ENCODE measurements around the gene ADAMTS12.

The ADAMTS12 gene

DNA sequence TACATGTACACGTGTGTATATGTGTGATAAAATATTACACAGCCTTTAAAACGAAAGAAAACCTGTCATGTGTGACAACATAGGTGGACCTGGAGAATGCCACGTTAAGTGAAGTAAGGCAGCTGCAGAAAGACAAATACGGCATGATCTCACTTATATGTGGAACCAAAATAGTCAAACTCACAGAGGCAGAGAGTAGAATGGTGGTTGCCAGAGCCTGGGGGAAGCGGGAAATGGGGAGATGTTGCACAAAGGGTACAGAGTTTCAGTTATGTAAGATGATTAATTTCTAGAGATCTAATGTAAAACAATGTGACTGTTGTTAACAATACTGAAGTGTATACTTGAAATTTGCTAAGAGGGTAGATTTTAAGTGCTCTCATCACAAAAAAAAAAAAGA lies 34.8 kb downstream of the ADAMTS12 start:
- TF ChIP-seq FOXP2 (optimal IDR thresholded peaks at IDR 0.05; ENCODE audit: borderline replicate concordance, extremely low read depth, extremely low read length, insufficient read depth) (no peak), TAF1 (IDR thresholded peaks at IDR 0.05; ENCODE audit: borderline replicate concordance, insufficient read depth, low read length) (no peak), POLR2AphosphoS5 (IDR thresholded peaks at IDR 0.05; ENCODE audit: low read depth, low read length) (no peak), SIN3A (IDR thresholded peaks at IDR 0.05; ENCODE audit: borderline replicate concordance, insufficient read depth, low read length) (no peak)
- TF ChIP-seq, protein P1, sequence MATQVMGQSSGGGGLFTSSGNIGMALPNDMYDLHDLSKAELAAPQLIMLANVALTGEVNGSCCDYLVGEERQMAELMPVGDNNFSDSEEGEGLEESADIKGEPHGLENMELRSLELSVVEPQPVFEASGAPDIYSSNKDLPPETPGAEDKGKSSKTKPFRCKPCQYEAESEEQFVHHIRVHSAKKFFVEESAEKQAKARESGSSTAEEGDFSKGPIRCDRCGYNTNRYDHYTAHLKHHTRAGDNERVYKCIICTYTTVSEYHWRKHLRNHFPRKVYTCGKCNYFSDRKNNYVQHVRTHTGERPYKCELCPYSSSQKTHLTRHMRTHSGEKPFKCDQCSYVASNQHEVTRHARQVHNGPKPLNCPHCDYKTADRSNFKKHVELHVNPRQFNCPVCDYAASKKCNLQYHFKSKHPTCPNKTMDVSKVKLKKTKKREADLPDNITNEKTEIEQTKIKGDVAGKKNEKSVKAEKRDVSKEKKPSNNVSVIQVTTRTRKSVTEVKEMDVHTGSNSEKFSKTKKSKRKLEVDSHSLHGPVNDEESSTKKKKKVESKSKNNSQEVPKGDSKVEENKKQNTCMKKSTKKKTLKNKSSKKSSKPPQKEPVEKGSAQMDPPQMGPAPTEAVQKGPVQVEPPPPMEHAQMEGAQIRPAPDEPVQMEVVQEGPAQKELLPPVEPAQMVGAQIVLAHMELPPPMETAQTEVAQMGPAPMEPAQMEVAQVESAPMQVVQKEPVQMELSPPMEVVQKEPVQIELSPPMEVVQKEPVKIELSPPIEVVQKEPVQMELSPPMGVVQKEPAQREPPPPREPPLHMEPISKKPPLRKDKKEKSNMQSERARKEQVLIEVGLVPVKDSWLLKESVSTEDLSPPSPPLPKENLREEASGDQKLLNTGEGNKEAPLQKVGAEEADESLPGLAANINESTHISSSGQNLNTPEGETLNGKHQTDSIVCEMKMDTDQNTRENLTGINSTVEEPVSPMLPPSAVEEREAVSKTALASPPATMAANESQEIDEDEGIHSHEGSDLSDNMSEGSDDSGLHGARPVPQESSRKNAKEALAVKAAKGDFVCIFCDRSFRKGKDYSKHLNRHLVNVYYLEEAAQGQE (IDR thresholded peaks at IDR 0.05; ENCODE audit: insufficient read depth in 1 of 2, low read depth in 2 of 2, low read length in 2 of 2), result no peak

DNA sequence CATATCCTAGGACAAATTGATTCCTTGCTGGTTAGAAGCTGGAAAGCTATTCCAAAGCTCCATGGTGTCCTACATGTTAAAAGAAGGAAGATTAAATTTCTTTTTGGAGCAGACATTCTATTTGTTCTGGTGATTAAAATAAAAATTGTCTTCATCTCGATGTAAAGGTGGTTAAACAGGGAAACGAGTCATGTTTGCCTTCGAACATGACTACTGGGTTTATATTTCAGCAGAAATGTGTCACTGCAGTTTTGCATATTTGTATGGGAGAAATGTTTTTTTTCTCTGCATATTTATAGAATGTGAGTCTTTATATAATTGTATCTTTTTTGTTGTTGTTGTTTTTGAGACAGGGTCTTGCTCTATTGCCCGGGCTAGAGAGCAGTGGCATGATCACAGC lies 36.4 kb downstream of the ADAMTS12 start:
- TF ChIP-seq FOXP2 (optimal IDR thresholded peaks at IDR 0.05; ENCODE audit: borderline replicate concordance, extremely low read depth, extremely low read length, insufficient read depth) (no peak), TAF1 (IDR thresholded peaks at IDR 0.05; ENCODE audit: borderline replicate concordance, insufficient read depth, low read length) (no peak), SIN3A (IDR thresholded peaks at IDR 0.05; ENCODE audit: borderline replicate concordance, insufficient read depth, low read length) (no peak), POLR2AphosphoS5 (IDR thresholded peaks at IDR 0.05; ENCODE audit: low read depth, low read length) (no peak)
- TF ChIP-seq, protein P1 (IDR thresholded peaks at IDR 0.05; ENCODE audit: insufficient read depth in 1 of 2, low read depth in 2 of 2, low read length in 2 of 2), result no peak

DNA sequence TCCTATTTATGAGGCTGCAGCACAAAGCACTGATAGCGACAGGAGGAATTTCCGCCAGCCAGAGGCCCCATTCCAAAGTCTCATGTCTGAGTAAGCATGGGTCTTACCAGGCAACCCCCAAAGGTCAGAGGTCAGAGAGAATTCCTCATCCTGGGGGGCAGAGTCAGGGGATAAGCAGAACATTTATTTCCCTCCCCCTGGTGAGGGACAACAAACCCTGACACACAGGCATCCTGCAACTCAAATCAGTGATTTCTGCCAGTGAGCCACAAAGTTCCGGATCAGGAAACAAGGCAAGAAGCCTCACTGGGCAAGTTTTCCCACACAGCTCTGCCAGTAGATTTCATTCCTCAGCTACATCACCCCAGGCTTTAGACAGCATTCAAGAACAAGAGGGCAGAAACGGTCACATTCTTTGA lies 37.0 kb downstream of the ADAMTS12 start:
- TF ChIP-seq, protein P1 (IDR thresholded peaks at IDR 0.05; ENCODE audit: insufficient read depth in 1 of 2, low read depth in 2 of 2, low read length in 2 of 2), result no peak
- no peak for TF ChIP-seq POLR2AphosphoS5 (IDR thresholded peaks at IDR 0.05; ENCODE audit: low read depth, low read length)
- TF ChIP-seq SIN3A (IDR thresholded peaks at IDR 0.05; ENCODE audit: borderline replicate concordance, insufficient read depth, low read length), result no peak
- TF ChIP-seq FOXP2 (optimal IDR thresholded peaks at IDR 0.05; ENCODE audit: borderline replicate concordance, extremely low read depth, extremely low read length, insufficient read depth), result no peak
- no peak for TF ChIP-seq TAF1 (IDR thresholded peaks at IDR 0.05; ENCODE audit: borderline replicate concordance, insufficient read depth, low read length)

DNA sequence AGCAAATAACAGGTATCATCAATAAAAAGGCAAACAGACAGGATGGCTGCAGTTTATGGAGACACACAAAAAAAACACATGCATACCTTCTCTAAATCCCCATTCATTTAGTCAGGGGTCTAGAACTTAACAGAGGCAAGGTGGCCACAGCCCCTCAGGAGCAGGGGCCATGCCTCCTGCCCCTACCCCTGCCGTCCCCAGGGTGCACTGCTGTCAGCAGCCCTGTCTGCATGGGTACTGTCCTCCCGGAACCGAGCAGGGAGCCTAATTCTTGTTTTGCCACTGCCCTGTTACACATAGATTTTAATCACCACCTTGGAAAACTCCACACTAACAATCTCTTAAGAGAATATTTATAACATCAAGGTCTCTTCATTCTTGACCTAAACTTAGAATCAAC lies 39.0 kb downstream of the ADAMTS12 start:
- TF ChIP-seq POLR2AphosphoS5 (IDR thresholded peaks at IDR 0.05; ENCODE audit: low read depth, low read length) (no peak), TAF1 (IDR thresholded peaks at IDR 0.05; ENCODE audit: borderline replicate concordance, insufficient read depth, low read length) (no peak), FOXP2 (optimal IDR thresholded peaks at IDR 0.05; ENCODE audit: borderline replicate concordance, extremely low read depth, extremely low read length, insufficient read depth) (no peak), SIN3A (IDR thresholded peaks at IDR 0.05; ENCODE audit: borderline replicate concordance, insufficient read depth, low read length) (no peak)
- TF ChIP-seq, protein P1 (IDR thresholded peaks at IDR 0.05; ENCODE audit: insufficient read depth in 1 of 2, low read depth in 2 of 2, low read length in 2 of 2), result no peak

DNA sequence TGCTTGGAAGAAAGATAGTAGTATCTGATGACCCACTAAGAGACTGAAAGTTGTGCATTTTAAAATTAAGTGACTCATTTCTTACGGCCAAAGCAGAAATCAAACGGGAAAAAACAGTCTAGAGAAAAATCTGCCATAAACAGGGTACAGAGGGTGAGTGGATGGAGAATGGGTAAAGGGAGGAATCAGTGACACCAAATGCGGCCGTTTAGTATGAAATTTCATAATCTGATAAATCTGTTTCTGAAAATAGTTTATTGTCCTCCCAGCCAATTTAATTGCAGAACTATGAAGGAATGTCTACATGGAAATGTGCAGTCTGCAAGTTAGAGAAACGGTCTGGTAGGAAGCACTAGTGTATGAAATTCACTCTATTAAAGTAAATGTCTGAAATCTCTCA lies 39.5 kb downstream of the ADAMTS12 start:
- TF ChIP-seq FOXP2 (optimal IDR thresholded peaks at IDR 0.05; ENCODE audit: borderline replicate concordance, extremely low read depth, extremely low read length, insufficient read depth) (no peak), POLR2AphosphoS5 (IDR thresholded peaks at IDR 0.05; ENCODE audit: low read depth, low read length) (no peak), TAF1 (IDR thresholded peaks at IDR 0.05; ENCODE audit: borderline replicate concordance, insufficient read depth, low read length) (no peak), SIN3A (IDR thresholded peaks at IDR 0.05; ENCODE audit: borderline replicate concordance, insufficient read depth, low read length) (no peak)
- TF ChIP-seq, protein P1 (IDR thresholded peaks at IDR 0.05; ENCODE audit: insufficient read depth in 1 of 2, low read depth in 2 of 2, low read length in 2 of 2), result no peak

Measured in PFSK-1 (cell line).